Suppressor macrophage (primary cell): ENCODE data around the gene C13orf42.
"Not testable (repeated sequence)": the region's sequence is repeated elsewhere in the genome, so short reads cannot be mapped to it uniquely, and the experiment has no call there.

Source experiments
- DNase-seq, 4 experiments: peaks; one replicate each; pipeline ENCODE4 v3.0.0-alpha.2; 2020 to 2022

C13orf42 gene

DNA sequence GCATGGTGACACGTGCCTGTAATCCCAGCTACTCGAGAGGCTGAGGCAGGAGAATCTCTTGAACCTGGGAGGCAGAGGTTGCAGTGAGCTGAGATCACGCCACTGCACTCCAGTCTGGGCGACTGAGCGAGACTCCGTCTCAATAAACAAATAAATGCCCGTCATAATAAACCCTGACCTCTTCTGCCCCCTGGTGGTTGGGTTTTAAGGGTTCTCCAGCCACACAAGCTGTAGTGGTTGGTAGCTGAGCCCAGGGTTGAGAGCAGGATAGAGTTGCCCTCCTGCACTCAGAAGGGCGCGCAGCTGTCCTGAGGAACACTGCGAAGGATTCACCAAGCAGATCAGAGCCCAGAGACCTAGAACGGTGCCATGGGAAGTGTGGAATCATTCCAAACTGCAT is 9.8 kb upstream of the C13orf42 start:
- peak; percentile 57 to 69 (median 65) for DNase-seq

- DNase-seq: no peak
These were observed 7.8 kb upstream of the C13orf42 start for GRCh38 chr13:51118809-51119431.

DNA sequence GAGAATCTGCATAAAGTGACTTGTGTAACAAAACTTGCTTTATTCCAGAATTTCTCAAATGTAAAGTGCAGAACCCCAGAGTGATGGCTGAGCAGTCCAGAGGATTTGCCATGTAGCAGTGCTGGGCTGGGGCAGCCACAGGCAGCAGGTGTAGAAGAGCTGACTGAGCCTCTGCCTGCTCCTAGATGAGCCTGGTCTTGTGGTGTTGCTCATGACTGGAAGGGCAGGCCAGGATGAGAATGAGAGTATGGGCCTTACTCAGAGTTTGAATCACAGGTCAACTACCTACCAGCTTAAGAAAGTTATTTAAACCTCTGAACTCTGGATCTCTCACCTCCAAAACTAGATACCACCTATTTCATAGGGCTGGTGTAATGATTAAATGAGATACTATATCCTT is 2.9 kb upstream of the C13orf42 start:
- DNase-seq: no peak

GRCh38 chr13:51113186-51113881 is 2.3 kb upstream of the C13orf42 start:
- no peak for DNase-seq

DNA sequence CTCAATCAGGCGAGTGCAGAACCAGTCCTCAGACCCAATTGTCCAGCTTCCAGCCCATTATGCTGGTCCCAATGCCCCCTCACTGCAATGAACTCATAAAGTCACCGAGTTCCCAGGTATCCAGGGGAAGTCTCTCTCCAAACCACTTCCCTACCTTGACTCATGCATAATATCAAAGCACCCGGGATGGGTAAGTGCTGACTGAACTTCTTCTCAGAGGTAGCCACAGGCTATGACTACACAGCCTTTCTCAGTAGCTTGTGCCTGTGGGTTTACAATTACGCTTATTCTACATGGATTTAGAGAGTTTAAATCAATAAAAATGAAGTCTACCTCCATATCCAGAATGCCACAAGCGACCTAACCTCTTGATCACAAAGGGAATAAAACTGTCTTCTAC is 1.7 kb upstream of the C13orf42 start:
- no peak for DNase-seq

- DNase-seq: no peak
These were observed 923 bp upstream of the C13orf42 start for GRCh38 chr13:51111997-51112396.

DNA sequence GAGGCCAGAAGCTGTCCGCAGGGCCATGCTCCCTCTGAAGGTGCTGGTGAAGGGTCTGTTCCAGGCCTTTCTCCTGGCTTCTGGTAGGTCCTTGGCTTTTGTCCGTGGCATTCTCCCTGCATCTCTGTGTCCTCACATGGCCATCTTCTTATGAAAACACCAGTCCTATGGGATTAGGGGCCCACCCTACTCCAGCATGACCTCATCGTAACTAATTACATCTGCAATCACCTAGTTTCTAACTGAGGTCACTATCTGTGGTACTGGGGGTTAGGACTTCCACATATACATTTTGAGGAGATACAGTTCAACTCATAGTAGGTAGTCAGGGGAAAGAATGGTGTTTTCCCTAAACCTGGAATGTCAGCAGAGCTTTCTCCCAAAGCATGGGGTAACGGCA is 3.1 kb downstream of the C13orf42 start:
- no peak for DNase-seq

DNA sequence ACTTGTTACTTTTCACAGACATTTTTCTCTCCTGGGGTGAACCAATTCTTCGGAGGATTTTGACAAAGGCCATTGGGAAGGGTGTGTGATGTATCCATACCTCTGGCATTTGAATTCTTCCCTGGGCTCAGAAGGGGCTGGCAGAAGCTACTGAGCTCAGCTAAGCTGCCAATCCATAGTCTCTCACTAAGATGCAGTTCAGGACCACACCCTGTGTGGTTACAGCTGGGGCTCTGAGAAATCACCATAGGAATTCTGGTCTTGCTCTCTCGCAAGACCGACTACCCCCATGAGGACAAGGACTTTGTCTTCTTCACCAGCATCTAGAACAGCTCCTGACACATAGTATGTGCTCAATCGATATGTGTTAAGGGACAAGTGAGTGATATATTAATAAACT is 6.0 kb downstream of the C13orf42 start:
- no peak for DNase-seq

DNA sequence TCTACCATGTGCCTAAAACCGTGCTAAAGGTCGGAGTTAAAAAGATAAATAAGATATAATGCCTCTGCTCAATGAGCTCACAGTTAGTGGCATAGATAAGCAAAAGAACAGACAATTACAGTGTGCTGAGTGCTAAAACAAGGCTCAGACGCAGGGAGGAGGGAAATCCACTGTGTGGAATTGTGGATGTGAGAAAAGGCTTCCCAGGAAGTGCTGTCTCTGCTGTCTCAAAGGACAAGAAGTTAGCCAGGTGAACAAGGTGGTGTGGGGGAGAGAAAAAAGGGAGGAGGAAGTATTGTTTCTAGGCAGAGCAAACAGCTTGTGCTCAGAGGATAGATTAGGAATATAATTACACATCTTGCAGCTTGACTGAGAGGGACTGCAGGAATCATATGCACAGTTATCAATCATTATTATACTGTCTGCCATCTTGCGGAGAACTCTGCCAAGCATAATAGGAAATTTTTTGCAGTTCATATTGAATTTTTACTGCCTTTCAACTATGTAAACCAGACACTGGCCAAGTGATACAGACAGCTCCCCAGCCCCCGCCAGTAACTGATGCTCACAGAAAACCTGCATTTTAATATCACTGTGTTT is 9.3 kb downstream of the C13orf42 start:
- no peak for DNase-seq

GRCh38 chr13:51097353-51098043 is 13.6 kb downstream of the C13orf42 start:
- DNase-seq: no peak

GRCh38 chr13:51096131-51096530 is 14.9 kb downstream of the C13orf42 start:
- DNase-seq: no peak

- DNase-seq: no peak
These were observed 17.5 kb downstream of the C13orf42 start for GRCh38 chr13:51093574-51093973.

- no peak for DNase-seq
These were observed 19.2 kb downstream of the C13orf42 start for GRCh38 chr13:51091839-51092238.

GRCh38 chr13:51083706-51084105 is 27.4 kb downstream of the C13orf42 start:
- no peak for DNase-seq

GRCh38 chr13:51080478-51081065 is 30.5 kb downstream of the C13orf42 start:
- DNase-seq: not testable (repeated sequence)

GRCh38 chr13:51071493-51071892 is 39.6 kb downstream of the C13orf42 start:
- no peak for DNase-seq

DNA sequence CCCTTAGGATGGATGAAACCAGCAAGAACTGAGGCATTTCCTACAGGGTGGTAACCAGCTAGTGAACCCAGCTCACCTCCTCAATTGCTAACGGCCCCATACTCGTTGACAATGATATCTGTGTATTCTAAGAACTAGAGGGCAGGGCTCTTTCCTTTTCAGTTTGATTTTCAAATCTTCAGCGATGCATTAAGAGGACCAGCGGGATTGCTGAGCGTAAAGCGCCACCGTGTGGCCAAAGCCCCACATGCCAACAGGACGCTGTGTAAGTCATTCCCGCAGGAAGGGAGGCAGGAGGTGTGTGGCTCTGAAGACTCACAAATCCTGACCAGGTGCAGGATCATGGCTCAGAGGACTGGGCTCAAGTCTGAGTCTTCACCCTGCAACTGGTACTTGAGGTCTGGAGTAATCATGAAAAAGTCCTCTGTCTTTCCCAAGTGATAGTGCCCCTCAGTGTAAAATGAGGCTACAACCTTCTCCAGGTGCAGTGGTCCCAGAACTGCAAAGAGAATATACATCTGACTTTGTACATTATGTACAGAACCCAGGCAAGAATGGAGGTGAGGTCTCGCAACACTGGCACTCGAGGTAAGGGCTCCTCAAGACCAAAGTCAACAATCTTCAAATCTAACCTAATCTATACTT is 40.9 kb downstream of the C13orf42 start:
- DNase-seq: peak; percentile 84 to 93 (median 90)

DNA sequence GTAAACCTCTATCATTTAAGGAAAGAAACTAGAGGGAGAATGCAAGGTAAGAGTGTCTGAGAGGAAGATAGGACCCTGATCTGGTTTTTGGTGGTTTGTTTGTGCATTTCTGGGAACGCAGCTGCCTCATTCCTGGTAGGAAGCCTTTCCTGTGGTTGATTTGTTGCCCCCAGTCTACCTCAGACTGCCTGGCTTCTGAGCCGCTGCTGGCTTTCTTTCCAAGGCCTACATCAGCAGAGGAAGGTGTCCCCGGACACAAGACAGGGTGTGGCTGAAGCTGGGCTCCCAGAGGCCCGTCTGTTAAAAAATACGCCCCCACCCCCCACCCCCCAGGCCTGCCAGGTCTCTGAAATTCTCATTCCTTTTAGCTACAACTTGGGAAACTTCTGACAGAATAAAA is 42.6 kb downstream of the C13orf42 start:
- DNase-seq: no peak

GRCh38 chr13:51067706-51068105 is 43.4 kb downstream of the C13orf42 start:
- peak in 3 of 4 experiments; percentile 9 to 45 (median 45) for DNase-seq

DNA sequence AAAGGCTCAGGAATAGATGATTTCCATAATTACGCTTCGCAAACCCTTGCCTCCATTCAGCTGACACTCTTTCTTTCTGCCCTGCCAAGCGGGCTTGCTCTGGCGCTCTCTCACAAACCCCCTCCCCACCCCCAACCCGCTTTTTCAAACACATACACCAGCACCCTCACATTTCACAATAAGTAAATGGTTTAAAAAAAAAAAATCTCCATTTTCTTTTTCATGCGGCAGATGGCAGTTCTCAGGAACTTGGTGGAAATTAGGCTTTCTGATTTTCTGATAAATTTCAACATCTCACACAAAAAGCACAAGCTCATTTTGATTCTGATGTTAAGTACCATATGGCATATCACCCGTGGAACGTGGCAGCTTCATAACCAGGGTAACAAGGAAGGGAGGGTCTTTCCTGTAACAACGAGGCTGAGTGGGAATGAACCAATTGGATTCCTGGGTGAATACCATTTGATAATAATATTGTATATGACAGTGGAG is 43.8 kb downstream of the C13orf42 start:
- DNase-seq: no peak

DNA sequence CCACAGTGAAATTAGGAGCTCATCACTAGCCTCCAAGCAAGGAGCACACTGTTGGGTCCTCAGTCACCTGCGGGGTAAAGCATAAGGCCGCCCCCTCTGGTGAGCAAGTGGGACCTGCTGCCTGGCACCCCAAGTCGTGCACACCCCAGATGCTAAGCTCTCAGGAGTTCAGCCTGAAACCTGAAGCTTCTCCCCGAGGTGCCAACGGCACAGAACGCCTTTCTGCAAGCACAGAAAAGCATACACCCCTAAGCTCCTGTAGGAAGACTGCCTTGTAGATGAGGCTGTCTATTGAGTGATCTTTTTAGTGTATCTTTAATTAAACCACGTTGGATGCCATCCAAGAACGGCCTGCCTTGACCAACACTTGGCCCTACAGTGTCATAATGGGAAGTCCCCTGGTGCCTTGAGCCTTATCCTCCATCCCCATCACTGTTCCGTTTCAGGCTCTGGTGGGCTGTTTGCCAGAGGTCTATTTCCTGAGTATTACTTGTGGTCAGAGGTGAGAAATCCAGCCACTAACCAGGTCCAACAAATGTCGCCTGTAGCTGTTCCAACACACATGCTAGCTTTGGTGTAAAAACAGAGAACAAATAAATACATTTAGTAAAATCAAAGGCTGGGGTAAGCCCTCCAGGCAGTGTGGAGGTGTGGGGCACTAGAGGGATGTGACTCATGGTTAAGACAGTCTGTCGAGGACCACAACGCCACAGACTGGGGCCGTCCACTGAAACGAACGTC is 44.8 kb downstream of the C13orf42 start:
- peak; percentile 25 to 54 (median 46) for DNase-seq
